GM12878 (cell line): ENCODE results near the gene PF4V1. TPM values are rescaled to one million over a fixed set of nuclear protein-coding genes. Genes with fewer than 3 reads are reported as not detected.

ENCODE experiments used
- ATAC-seq: fragments of 200-7000 bp; cut with Tn5 transposase; 3 replicates; pipeline ENCODE4 v1.9.1; 2020; ENCODE audit warnings: mild to moderate bottlenecking, moderate library complexity
- BruUV-seq: library from RNA; stranded (reverse); fragments of 400-500 nt; replicated peaks from 2 replicates; lab custom pipeline; 2021; lab: Mats Ljungman, UMichigan
- CTCF ChIA-PET: fragments of 300-600 bp; sonication (Branson Sonifier 250); formaldehyde crosslinking; extraction: SDS; loops from one replicate; lab custom pipeline; 2021; ENCODE audit warnings: inconsistent platforms; lab: Yijun Ruan, JAX
- POLR2A ChIA-PET: fragments of 350-600 bp; formaldehyde crosslinking; extraction: SDS; loops from one replicate; lab custom pipeline; 2021; ENCODE audit warnings: inconsistent platforms; lab: Charles Lee
- RAD21 ChIA-PET: fragments of 300-600 bp; sonication (Branson Sonifier 250); formaldehyde crosslinking; loops from one replicate; lab custom pipeline; 2023; ENCODE audit warnings: antibody characterized with exemption; ENCODE audit not compliant: unreplicated experiment; lab: Charles Lee
- SMC1A ChIA-PET: fragments of 300-600 bp; sonication (Branson Sonifier 250); formaldehyde crosslinking; loops from one replicate; lab custom pipeline; 2023; ENCODE audit not compliant: unreplicated experiment, uncharacterized antibody; lab: Charles Lee
- DNase-seq: peaks from one replicate; pipeline ENCODE4 v3.0.0-alpha.2; 2011; ENCODE audit warnings: low read depth, low spot score
- FAIRE-seq: peaks from 3 replicates; lab custom pipeline; 2011; peaks lifted over from hg19 to GRCh38; lab: Jason Lieb, UNC
- H2AFZ ChIP-seq: 2 replicates; pipeline ENCODE4 v1.6.0; 2011; ENCODE audit warnings: low read depth, low read length, control low read depth; ENCODE audit not compliant: control insufficient read depth
- H3K27ac ChIP-seq: 2 replicates; pipeline ENCODE4 v1.5.1; 2011; ENCODE audit warnings: control low read depth; ENCODE audit not compliant: control insufficient read depth, insufficient read depth
- H3K27me3 ChIP-seq, 2 experiments: replicated peaks in 1 of 2; 2 replicates each; pipeline versions ENCODE4 v1.6.0 to v1.6.1; 2011; ENCODE audit warnings: low read length in 1 of 2; ENCODE audit not compliant: control insufficient read depth in 2 of 2, insufficient read depth in 2 of 2
- H3K36me3 ChIP-seq, 2 experiments: 2 replicates each; pipeline ENCODE4 v1.5.1; 2011; ENCODE audit warnings: low read length in 1 of 2; ENCODE audit not compliant: control insufficient read depth in 2 of 2, insufficient read depth in 2 of 2
- H3K4me1 ChIP-seq: 2 replicates; pipeline ENCODE4 v1.6.1; 2011; ENCODE audit warnings: mild to moderate bottlenecking, low read length, moderate library complexity, mixed read lengths; ENCODE audit not compliant: control insufficient read depth, insufficient read depth
- H3K4me2 ChIP-seq: 2 replicates; pipeline ENCODE4 v1.6.0; 2011; ENCODE audit warnings: control low read depth; ENCODE audit not compliant: control insufficient read depth, insufficient read depth
- H3K4me3 ChIP-seq: fragments of 200-600 bp; sonication (generic); 2 replicates; pipeline ENCODE4 v1.5.1; 2016
- H3K79me2 ChIP-seq: 2 replicates; pipeline ENCODE4 v1.6.0; 2011; ENCODE audit warnings: low read length; ENCODE audit not compliant: control insufficient read depth, insufficient read depth
- H3K9ac ChIP-seq: 2 replicates; pipeline ENCODE4 v1.8.0; 2011; ENCODE audit warnings: low read length, control low read depth, mixed read lengths; ENCODE audit not compliant: control insufficient read depth, insufficient read depth
- H3K9me3 ChIP-seq: replicated peaks from 3 replicates; pipeline ENCODE4 v1.5.1; 2011; ENCODE audit warnings: mild to moderate bottlenecking, low read length; ENCODE audit not compliant: control insufficient read depth, insufficient read depth
- H4K20me1 ChIP-seq: 2 replicates; pipeline ENCODE4 v1.6.0; 2011; ENCODE audit not compliant: control insufficient read depth, insufficient read depth
- ASH2L ChIP-seq: fragments of 300-600, 200-600 bp; sonication (generic); IDR thresholded peaks from 2 replicates; pipeline ENCODE4 v1.6.1; 2017; ENCODE audit warnings: low read depth, mild to moderate bottlenecking, borderline replicate concordance
- CBX5 ChIP-seq: sonication (generic); IDR thresholded peaks from 2 replicates; pipeline ENCODE4 v1.6.1; 2016; ENCODE audit warnings: low read depth, moderate library complexity, mild to moderate bottlenecking, inconsistent platforms
- EZH2 ChIP-seq: IDR thresholded peaks from 2 replicates; pipeline ENCODE4 v1.6.1; 2012; ENCODE audit warnings: low read depth, mild to moderate bottlenecking, control low read depth, inconsistent platforms, low read length, borderline replicate concordance; ENCODE audit not compliant: control insufficient read depth
- MTA3 ChIP-seq: IDR thresholded peaks from 2 replicates; pipeline ENCODE4 v1.6.1; 2012; ENCODE audit warnings: low read length, inconsistent platforms, borderline replicate concordance
- MYC ChIP-seq: IDR thresholded peaks from 2 replicates; pipeline ENCODE4 v1.6.1; 2011; ENCODE audit warnings: mild to moderate bottlenecking, low read length, moderate library complexity, inconsistent platforms; ENCODE audit not compliant: insufficient read depth, insufficient replicate concordance, insufficient read length, severe bottlenecking
- NBN ChIP-seq: fragments of 450-650 bp; IDR thresholded peaks from 2 replicates; pipeline ENCODE4 v1.6.1; 2016
- NFXL1 ChIP-seq: fragments of 450-650 bp; IDR thresholded peaks from 2 replicates; pipeline ENCODE4 v1.6.1; 2017; ENCODE audit warnings: antibody characterized with exemption, mild to moderate bottlenecking, borderline replicate concordance
- NR2C1 ChIP-seq: fragments of 450-650 bp; IDR thresholded peaks from 2 replicates; pipeline ENCODE4 v1.6.1; 2017; ENCODE audit warnings: antibody characterized with exemption, mild to moderate bottlenecking, moderate library complexity
- NRF1 ChIP-seq: conservative IDR thresholded peaks from 2 replicates; pipeline ENCODE4 v1.6.1; 2011; ENCODE audit warnings: mild to moderate bottlenecking, low read depth, low read length, improper control_type of control experiment
- PAX8 ChIP-seq: fragments of 450-650 bp; IDR thresholded peaks from 2 replicates; pipeline ENCODE4 v1.6.1; 2017; ENCODE audit warnings: mild to moderate bottlenecking, moderate library complexity
- SIX5 ChIP-seq: IDR thresholded peaks from 2 replicates; pipeline ENCODE4 v1.6.1; 2011; ENCODE audit warnings: mild to moderate bottlenecking, low read depth, low read length, moderate library complexity; ENCODE audit not compliant: severe bottlenecking
- WGBS: methylation state at CpG from one replicate; pipeline ENCODE4 v1.1.6; 2016; ENCODE audit warnings: low lambda C conversion rate; ENCODE audit not compliant: insufficient replicate concordance, insufficient coverage; ENCODE audit errors: missing lambda C conversion rate; 5-methylcytosine and 5-hydroxymethylcytosine counted together
- in situ Hi-C: fragments of 300-500 bp; cut with MboI; formaldehyde crosslinking; loops from 9 replicates; pipeline ENCODE4 v1.14.3; 2018; ENCODE audit warnings: mixed read lengths
- intact Hi-C: fragments of 100-400 bp; cut with micrococcal nuclease; formaldehyde crosslinking; loops from one replicate; pipeline ENCODE4 v1.14.2; 2022; ENCODE audit not compliant: unreplicated experiment
- polyA plus RNA-seq, 11 experiments: library from polyadenylated mRNA; depleted of rRNA in 4 of 11; unstranded in 6 of 11; stranded (reverse) in 5 of 11; fragments of >200 nt; fragmentation: Nextera tagmentation in 4 of 11; fragmentation: Illumina TruSeq in 1 of 11; extraction: Ambion mirVana in 4 of 11; extraction: Trizol in 1 of 11; gene quantifications; 1 replicate in 1 of 11; 2 replicates in 10 of 11; pipeline versions ENCODE4 v1.2.1 to v1.2.3, GENCODE V29; 2011 to 2016; ENCODE audit warnings: inconsistent platforms in 2 of 11, missing spikeins in 2 of 11, low read depth in 1 of 11
- total RNA-seq, 4 experiments: library from RNA; depleted of rRNA in 3 of 4; stranded (reverse); fragments of >200 nt in 3 of 4; fragmentation: Illumina TruSeq in 1 of 4; extraction: Trizol in 1 of 4; gene quantifications; 2 replicates each; pipeline versions ENCODE4 v1.2.1 to v1.2.3, GENCODE V29; 2013 to 2021
- TF ChIP-seq, protein P1 (sequence below): IDR thresholded peaks from 2 replicates; pipeline ENCODE4 v1.6.1; 2011; ENCODE audit warnings: low read depth, low read length, improper control_type of control experiment, borderline replicate concordance
- TF ChIP-seq, protein P2 (sequence below): IDR thresholded peaks from 2 replicates; pipeline ENCODE4 v1.6.1; 2011; ENCODE audit warnings: mild to moderate bottlenecking, low read depth, low read length, moderate library complexity; ENCODE audit not compliant: insufficient replicate concordance
- TF ChIP-seq, protein P3 (sequence below): IDR thresholded peaks from 2 replicates; pipeline ENCODE4 v1.6.1; 2012; ENCODE audit warnings: low read depth, low read length, improper control_type of control experiment

Gene PF4V1
- total and polyA plus RNA-seq, 10 of the 15 experiments (the other 5 are each of a cell fraction or from before 2014, with no cell fraction given): not detected

DNA sequence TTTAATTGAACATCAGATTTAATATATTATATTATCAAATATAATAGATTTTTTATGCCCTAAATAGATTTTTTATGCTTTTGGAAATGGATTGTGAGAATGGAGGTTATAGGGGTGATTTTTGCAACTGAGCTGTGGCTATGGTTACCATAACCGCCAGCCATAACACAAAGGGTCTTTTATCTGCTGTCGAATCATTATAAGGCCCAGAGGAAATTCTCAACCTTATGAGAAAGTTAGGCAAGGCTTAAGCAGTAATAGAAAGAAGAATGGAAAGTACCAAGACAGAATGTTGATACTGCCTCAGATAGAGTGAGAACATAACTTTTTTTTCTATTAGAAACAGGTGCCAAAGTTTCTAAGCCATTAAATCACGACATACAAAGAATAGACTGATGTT, 42.9 kb upstream of the PF4V1 start:
- Histone ChIP-seq H3K4me2 (no peak overlapping the region), H2AFZ (no peak overlapping the region), H3K36me3 (no peaks in the 10 kb centered on the region), H3K9ac (no peak overlapping the region), H3K27me3 (no peaks in the 10 kb centered on the region), H3K79me2 (no peaks in the 10 kb centered on the region), H3K9me3 (no peaks in the 10 kb centered on the region), H4K20me1 (no peaks in the 10 kb centered on the region), H3K4me1 (no peaks in the 10 kb centered on the region), H3K27ac (no peak overlapping the region), H3K4me3 (no peak overlapping the region)
- WGBS: 0% methylated on average over 3 of the region's 3 CpGs
- TF ChIP-seq ASH2L: no peak
- TF ChIP-seq NFXL1: no peak
- TF ChIP-seq, protein P1, sequence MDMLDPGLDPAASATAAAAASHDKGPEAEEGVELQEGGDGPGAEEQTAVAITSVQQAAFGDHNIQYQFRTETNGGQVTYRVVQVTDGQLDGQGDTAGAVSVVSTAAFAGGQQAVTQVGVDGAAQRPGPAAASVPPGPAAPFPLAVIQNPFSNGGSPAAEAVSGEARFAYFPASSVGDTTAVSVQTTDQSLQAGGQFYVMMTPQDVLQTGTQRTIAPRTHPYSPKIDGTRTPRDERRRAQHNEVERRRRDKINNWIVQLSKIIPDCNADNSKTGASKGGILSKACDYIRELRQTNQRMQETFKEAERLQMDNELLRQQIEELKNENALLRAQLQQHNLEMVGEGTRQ: no peak
- TF ChIP-seq PAX8: no peak
- TF ChIP-seq MYC: no peak
- ChIA-PET POLR2A (no interaction called here), SMC1A (no interaction called here), RAD21 (no interaction called here), CTCF (no interaction called here)
- in situ Hi-C loops (no loop called here), intact Hi-C loops (no loop called here)
- DNase-seq: no peak
- ATAC-seq: no peak; the same call in 2 of the 3 replicates
- no TSS peak for BruUV-seq
- FAIRE-seq: no peak

DNA sequence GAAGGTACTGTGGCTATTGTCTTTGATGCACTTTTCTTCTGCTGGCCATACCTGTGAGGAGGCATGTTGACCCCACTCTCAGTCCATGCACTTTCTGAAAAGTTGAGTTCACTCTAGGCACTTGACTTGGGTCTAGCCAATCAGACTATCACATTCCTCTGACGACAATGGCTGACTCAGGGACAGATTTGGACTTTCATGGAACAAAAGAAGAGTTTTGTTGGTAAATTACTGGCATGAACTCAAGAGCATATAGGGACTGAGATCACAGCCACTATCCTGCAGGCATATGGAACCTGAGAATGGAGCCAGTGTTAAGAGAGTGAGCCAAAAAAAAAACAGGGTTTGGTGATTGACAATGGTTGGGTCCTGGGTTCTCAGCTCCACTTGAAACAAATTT, 41.3 kb upstream of the PF4V1 start:
- H2AFZ ChIP-seq: no peak overlapping the region
- FAIRE-seq (no peak), ATAC-seq (no peak), DNase-seq (no peak)
- ChIA-PET SMC1A (interaction anchor here (0.6 kb wide), 1 partner anchor 1198 kb away, joined by 3 read pairs; no protein-coding TSS in a partner anchor), RAD21 (no interaction called here), POLR2A (no interaction called here), CTCF (interaction anchor here (1.0 kb wide), 1 partner anchor 285 kb away, joined by 3 read pairs; no protein-coding TSS in a partner anchor)
- intact Hi-C loops: no loop called here
- no peaks in the 10 kb centered on the region for H3K27me3 ChIP-seq
- no TSS peak for BruUV-seq
- no peak overlapping the region for H3K4me2 ChIP-seq
- in situ Hi-C loops: no loop called here
- WGBS: 11% methylated on average over 1 of the region's 1 CpG
- no peaks in the 10 kb centered on the region for H4K20me1 ChIP-seq
- no peaks in the 10 kb centered on the region for H3K4me1 ChIP-seq
- no peak for TF ChIP-seq NR2C1
- TF ChIP-seq, protein P2, sequence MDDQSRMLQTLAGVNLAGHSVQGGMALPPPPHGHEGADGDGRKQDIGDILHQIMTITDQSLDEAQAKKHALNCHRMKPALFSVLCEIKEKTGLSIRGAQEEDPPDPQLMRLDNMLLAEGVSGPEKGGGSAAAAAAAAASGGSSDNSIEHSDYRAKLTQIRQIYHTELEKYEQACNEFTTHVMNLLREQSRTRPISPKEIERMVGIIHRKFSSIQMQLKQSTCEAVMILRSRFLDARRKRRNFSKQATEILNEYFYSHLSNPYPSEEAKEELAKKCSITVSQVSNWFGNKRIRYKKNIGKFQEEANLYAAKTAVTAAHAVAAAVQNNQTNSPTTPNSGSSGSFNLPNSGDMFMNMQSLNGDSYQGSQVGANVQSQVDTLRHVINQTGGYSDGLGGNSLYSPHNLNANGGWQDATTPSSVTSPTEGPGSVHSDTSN: no peak
- TF ChIP-seq, protein P3, sequence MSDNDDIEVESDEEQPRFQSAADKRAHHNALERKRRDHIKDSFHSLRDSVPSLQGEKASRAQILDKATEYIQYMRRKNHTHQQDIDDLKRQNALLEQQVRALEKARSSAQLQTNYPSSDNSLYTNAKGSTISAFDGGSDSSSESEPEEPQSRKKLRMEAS: no peak
- TF ChIP-seq NBN: no peak
- no peak for TF ChIP-seq MYC
- no peak for TF ChIP-seq SIX5
- no peak for TF ChIP-seq NRF1
- no peak for TF ChIP-seq CBX5
- no peak for TF ChIP-seq MTA3
- no peak for TF ChIP-seq EZH2
- no peak overlapping the region for H3K27ac ChIP-seq
- H3K9ac ChIP-seq: no peak overlapping the region
- no peaks in the 10 kb centered on the region for H3K9me3 ChIP-seq
- H3K36me3 ChIP-seq: no peaks in the 10 kb centered on the region
- no peak overlapping the region for H3K4me3 ChIP-seq
- no peaks in the 10 kb centered on the region for H3K79me2 ChIP-seq
